HG03521 (cell line): ENCODE measurements around the gene VANGL2.

Experiments used
- ATAC-seq: cut with Tn5 transposase; IDR thresholded peaks from one replicate; pipeline ENCODE4 v1.9.1; 2021; ENCODE audit warnings: mild to moderate bottlenecking, moderate library complexity; ENCODE audit not compliant: unreplicated experiment

Gene VANGL2

DNA sequence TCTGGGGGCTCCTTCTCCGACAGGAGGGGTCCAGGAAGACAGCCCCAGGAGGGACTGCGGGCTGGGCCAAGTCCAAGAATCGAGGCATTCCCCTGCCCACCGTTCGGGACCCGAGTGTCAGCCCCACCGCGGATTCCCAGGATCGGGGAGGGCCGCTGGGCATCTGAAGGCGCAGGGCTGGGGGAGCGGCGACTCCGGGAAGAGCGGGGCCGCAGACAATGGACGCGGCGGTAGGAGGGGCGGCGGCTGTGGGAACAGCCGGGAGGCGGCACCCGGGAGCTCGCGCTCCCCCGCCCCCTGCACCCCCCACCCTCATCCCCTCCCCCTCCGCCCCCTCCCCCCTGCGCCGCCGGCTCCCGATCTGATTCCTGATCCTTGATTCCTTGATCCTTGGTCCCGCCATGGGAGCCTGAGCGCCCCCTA, at the start of gene VANGL2:
VANGL2 (plus strand) TSS at position 342 of the 423 bp plus-strand sequence. CDS start 15,274 bp downstream, outside the sequence.
- ATAC-seq: no peak

DNA sequence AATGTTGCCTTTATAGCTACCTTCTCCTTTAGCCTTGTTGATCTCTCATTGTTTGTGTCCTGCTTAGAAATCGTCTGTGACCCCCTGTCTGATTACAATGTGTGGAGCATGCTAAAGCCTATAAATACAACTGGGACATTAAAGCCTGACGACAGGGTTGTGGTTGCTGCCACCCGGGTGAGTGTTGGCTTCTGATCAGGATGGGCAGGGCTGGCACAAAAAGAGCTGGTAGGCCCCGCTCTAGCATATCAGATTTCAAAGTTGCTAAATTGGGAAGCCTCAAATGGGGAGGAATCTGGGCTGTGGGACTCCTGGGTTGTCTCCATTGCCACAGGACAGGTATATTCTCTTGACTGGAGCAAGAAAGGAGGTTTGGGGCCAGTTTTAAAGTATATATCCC, 48.7 kb upstream of the VANGL2 start:
- ATAC-seq: no peak

DNA sequence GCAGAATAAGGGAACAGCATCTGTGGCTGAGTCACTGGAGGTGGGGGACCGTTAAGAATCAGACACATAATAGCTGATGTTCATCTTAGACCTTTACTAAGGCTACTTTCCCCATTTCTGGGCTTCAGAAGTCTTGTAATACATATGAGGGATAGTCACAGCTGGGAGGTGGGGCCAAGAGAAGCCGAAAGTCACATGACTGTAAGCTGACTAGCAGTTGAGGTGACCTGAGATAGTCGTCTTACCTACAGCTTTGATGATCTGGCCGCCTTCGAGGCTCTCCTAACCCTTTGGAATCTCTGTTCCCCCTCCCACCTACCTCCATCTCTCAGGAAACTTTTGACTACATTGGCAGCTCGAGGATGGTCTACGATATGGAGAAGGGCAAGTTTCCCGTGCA, 47.8 kb upstream of the VANGL2 start:
- no peak for ATAC-seq

DNA sequence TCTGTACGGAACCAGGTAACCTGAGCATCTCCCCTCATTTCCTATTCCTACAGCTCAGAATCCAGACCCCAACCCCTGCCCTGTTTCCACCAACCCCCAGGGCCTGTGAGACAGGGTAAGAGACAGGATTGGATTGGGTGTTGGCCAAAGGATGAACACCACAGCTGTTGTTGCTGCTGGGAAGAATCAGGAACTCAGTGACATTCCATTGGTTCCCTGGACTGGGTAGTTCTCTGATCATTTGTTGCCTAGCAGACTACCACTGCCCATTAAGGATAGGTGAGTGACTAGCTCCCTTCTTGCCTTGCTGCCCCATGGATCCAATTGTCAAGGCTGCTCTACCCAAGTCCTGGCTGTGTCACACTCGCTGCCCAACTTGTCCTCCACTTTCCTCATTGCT, 47.1 kb upstream of the VANGL2 start:
- ATAC-seq: no peak

DNA sequence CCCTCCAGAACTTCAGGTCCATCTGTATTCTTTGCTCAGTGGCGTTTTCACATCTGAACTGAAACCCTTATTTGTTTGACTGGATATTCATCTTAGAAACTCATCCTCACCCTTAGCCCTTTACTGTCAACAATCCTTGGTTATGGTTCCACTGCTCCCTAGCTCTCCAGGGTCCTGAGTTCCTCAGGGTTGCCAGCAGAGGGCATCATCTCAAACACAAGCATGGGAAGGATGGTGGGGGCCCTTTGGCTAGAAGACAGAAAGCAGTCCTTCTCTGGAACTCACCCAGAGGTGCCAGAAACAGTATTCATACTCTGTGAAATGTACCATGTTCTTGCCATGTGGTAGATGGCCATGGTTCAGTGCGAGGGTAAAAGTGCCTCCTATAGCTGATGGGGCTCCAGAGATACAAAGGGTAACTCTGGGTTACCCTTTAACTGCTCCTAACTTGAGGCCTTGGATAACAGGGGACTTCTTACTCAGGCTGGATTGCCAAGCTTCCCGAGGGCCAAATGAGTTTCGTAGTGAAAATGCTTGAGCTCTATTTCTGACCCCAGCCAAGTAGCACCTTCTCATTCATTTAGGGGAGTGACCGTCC, 45.9 kb upstream of the VANGL2 start:
- ATAC-seq: no peak

DNA sequence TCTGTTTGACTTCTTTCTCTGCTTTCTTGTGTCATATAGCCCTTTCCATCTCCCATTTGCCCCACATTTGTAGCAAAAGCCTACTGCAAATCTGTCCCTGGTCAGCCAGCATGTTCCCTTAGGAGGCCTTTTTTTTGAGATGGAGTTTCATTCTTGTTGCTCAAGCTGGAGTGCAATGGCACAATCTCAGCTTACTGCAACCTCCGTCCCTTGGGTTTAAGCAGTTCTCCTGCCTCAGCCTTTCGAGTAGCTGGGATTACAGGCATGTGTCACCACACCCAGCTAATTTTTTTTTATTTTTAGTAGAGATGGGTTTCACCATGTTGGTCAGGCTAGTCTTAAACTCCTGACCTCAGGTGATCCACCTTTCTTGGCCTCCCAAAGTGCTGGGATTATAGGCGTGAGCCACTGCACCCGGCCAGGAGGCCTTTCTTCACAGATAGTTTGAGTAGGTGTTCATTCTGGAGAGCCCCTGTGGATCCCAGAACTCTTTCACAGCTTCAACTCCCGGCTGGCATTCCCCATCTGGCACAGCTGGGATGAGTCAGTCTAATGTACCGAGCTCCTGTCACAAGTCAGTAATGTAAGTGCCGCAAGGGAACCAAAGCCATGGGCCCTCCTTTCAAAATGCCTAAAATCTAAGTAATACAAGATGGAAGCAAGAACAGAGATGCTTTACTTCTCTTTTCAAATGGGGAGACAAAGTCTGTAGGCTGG, 42.9 kb upstream of the VANGL2 start:
- no peak for ATAC-seq

DNA sequence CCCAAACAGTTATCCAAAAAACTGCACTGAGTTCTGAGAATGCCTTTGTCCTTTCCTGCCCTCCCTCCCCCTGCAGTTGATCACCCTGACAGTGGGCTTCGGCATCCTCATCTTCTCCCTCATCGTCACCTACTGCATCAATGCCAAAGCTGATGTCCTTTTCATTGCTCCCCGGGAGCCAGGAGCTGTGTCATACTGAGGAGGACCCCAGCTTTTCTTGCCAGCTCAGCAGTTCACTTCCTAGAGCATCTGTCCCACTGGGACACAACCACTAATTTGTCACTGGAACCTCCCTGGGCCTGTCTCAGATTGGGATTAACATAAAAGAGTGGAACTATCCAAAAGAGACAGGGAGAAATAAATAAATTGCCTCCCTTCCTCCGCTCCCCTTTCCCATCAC, 42.3 kb upstream of the VANGL2 start:
- ATAC-seq: no peak

DNA sequence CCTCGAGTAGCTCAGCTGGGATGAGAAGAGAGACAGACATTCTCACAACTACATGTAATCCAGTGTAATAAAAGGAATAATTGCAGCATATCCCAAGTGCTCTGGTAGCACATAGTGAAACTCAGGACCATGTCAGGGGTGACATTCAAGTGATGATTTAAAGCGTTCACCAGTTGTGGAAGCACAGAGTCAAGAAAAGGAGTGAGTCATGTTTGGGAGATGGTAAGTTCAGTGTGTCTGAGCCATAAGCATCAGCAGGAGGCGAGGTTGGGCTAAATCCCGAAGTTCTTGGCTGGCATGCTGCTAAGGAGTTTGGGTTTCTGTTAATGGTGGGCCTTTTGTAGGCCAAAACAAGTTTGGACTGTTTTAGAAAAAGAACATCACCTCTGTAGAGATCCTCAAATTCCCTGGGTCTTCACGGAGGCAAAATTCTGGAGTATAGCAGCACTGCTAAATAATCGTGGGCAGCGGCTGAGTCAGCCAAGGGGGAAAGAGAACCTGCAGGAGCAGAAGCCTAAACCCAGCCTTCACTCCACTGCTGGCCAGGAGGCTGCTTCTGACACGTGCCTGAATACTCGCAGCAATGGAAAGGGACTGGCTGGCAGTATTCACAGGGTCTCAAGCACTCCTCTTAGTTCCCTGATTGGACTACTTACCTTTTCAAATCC, 40.7 kb upstream of the VANGL2 start:
- no peak for ATAC-seq

DNA sequence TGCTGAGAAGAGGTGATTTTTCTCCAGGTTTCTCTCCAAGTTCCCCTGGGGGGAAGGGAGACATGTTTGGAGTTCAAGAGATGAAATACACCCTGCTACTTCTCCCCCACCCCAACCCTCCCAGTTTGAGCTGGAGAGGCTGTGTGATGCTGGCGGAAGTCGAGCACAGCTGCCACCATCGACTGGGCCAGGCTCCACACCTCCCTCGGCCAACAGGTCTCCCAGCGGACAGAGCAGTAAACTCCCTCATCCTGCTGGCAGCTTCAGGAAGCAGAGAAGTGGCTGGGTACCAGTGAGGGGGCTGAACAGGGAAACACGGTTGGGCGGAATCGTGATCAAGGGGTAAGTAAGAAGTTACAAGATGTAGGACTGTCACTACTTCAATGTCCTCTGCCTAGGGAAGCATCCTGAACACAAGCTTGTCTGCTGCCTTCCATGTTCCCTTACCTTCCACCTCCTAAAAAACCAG, 40.1 kb upstream of the VANGL2 start:
- ATAC-seq: no peak

DNA sequence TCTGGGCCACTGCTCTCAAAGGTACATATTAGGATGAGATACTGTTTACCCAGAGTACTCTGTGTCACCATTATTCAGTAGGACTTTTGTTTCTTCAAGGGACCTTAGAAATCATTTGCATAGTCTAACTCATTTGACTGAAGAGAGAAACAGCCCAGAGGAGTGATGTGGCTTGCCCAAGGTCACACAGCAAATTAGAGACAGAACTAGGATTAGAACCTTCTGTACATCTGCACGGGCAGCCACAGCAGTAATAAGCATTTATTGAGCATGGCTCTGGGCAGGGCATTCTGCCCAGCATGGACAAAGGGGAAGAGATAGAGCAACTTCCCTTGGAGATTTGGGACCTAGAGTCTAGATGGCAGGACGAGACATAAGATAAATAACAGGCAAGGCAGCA, 39.2 kb upstream of the VANGL2 start:
- ATAC-seq: no peak

DNA sequence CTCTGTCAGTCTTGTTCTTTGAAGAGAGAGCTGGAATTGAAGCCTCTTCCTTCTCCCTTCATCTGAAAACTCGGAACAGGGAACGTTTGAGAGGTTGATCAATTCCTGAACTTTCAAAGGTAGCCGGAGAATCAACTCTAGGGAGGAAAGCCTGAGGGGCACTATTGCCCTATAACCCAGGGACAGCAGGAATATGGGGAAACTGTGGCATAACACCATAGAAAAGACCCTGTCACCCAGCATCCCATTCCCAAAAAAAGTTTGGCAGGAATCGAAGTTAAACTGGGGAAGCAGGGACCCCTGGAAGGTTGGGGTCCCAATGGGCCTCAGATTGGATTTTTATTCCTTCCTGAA, 38.6 kb upstream of the VANGL2 start:
- no peak for ATAC-seq

DNA sequence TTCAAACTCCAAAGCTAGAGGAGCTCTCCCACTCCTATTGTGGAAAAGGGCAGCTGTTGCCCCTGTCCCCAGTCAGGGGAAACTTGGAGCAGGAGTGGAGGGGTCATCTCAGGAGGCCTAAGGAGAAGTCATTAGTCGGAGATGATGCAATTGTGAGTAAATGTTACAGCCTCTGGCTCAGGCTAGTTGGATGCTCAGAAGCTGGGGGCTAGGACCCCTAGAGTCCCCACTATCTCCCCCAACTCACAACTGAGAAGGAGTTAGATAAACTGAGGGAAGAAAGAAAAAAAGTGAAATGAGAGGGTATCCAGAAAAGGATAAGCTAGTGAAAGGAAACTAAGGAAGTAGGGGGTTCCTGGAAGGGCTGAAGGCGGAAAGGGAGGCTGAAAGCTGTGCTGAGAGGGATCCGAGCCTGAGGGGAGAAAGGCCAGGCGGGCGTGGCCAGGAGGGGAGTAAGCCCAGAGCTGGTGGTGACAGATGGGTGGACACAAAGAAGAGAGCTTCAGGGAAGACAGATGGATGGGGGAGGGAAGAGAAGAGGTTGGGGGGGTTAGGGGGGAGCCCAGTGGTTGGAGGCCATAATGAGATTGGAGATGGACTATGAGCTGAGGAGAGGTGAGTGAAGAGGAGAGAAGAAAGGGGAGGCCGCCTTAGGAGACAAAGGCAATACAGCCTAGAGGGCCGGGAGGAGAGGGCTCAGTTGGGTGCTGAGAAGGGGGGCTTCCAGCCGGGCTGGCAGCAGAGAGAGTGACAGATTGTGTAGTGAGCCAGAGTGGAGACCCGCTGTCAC, 38.0 kb upstream of the VANGL2 start:
- no peak for ATAC-seq

DNA sequence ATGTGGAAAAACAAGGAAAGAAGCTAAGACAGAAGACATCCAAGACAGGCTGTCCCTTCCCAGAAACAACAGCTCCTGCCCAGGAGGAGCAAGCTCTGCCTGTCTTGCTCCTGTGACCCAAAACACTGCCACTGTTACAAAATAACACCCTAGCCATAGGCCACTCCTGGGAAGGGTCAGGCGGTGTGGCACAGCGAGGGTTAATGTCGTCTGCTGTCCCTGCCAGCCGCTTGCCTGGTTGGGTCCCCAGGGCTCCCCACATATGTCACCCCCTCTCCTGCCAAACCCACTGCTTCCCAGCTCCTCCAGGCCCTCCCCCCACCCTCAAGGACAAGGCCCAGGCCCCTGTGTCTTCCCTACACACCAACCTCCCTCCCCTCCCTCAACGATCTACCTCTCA, 37.4 kb upstream of the VANGL2 start:
- ATAC-seq: no peak

DNA sequence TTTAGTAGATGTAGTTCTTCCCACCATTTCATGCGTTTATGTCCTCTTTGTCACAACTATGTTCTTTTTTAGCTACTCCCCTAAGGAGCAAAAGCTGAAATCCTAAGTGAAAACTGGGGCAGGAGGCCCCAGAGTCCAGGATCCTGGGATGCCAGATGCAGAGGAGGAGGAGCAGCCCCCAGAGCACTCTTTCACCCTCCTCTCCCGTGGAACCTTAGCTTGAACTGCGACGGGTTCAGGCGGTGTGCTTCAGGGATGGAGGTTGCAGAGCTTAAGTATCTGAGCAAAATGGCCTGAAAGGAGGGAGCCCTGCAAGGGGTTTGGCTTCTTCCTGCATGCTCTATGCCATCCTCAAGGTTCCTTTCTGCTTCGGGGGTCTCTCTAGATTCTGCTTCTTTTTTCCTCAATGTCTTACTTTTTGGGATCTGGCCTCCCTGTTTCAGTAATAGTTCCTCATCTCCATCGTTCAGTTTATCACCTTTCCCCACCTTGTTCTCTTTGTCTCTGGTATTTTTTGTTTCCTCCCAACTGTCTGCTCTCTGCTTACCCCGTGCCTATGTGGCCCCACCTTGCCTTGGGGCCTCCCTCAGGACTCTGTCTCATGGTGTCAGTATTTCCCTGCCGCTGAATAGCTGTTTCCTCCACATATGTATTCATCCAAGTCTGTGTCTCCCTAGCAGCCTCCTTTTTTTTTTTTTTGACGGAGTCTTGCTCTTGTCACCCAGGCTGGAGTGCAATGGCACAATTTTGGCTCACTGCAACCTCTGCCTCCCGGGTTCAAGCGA, 36.2 kb upstream of the VANGL2 start:
- ATAC-seq: no peak

DNA sequence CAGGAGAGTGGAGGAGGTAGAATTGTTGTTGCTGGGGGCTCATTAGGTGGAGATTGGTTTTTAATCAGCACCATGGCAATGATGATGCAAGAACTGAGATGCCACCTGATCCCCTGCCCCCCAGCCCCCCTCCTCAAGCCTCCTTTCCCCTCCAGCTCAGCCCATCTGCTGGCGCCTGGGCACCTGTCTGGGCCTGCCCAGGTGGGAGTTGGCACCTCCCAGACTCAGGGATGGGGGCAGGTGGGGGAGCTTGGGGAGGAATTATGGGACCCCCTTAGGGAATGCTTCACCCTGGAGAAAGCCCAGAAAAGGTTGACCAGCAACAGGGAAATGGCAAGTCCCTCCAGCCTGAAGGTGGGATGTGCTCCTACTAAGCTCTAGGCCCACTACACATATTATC, 35.0 kb upstream of the VANGL2 start:
- ATAC-seq: no peak

DNA sequence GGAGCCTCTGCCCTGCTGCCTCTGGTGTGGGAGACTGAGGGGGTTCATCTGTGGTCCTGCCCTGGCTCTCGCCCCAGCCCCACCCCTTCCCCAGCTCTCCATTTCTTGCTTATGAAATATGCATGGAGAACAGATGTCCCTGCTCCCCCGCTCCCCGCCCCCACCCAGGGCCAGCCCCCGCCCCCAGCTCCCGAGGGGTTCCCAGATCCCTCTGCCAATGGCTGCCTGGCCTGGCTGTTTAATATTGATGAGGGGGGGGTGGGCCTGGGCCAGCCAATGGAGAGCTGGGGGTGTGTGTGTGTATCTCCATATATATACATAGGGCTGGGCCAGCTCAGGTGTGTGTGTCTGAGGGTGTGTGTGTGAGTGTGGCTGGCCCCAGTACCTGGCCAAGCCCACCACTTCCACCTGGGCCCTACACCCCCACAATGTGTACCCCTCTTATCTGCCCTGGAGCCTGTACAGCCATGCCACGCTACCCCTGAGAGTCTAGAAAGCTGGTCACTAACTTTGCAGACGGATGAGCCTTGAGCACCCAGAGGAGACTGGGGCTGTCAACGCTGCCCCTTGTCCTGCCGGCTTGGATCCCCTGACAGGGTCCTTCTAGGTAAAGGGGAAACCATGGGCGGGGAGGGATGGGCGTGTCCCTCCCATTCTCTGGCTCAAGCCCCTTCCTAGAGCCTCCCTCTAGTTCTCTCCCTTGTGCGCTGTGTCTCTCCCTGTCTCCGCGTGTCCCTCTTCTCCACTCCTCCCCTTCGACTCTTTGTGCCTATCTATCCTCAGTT, 33.4 kb upstream of the VANGL2 start, which contains the start of gene NHLH1:
NHLH1 (plus strand) TSS at position 341 of the 785 bp plus-strand sequence. CDS start 3,661 bp downstream, outside the sequence.
- no peak for ATAC-seq

DNA sequence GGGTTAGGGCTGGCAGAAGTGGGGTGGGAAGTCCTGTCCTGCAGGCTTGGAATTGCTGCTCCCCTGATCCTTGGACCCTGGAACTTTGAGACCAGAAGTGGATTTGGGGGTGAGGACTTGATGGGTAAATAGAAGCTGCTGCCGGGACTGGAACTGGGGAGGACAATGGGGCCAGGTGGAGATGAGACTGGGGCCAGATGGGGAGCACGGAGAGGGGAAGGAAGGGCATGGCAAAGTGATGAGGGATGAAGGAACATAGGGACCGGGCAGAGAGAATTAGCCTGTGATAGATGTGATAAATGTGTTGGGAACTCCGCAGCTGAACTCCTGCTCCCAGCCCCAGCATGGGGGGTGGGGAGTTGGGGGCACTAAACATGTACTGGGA, 32.9 kb upstream of the VANGL2 start:
- ATAC-seq: no peak

DNA sequence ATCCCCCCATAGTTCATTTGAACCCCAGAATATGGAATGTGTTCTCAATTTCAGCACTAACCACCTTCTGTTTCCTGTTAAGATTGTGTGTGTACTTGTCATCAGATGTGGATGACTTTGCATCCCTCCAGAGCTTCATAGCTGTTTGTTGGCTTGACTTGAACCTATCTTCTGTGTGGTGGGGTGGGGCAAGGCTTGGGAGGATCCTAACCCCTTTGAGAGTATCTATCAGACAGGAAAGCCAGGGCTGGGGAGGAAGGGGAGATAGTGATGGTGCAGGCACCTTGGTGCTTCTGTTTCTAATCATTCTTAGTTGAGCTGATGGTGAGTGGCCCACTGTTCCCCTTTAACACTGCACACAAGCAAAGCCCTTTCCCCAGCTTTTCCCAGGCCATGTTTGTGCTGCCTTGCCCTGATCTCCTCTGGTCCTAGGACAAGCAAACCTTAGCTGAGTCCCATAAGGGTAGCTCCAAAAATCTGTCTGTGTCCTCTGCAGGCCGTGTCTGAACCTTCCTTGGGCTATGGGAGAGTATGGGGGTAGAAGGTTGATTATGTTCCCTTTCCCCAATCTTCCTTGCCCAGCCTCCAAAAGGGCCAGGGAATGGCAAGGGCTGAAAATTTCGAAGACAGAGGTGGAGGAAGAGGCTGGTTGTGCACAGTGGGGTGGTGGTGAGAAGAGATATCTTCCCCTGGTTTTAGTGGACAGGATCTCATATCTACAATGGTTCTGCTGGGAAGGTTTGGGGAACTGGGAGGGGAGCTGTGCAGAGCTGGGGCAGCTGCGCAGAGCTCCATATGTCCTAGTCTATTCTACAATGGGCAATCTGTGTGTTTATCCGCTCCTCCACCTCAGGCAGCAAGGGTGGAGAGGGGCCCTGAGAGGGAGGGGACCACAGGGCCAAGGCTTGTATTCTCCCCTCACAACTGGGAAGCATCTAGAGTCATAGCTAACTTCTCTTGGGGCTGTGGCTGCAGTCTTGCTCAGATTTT, 32.1 kb upstream of the VANGL2 start:
- no peak for ATAC-seq

DNA sequence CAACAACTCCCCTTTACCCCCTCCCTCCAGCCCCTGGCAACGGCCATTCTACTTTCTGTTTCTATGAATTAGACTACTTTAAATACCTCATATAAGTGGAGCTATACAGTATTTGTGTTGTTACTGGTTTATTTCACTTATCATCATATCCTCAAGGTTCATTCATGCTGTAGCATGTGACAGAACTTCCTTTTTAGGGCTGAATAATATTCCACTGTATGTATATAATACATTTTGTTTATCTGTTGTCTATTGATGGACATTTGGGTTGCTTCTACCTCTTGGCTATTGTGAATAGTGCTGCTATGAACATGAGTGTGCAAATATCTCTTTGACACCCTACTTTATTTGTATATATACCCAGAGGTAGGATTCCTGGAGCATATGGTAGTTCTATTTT, 31.3 kb upstream of the VANGL2 start:
- no peak for ATAC-seq
